CD14-positive monocyte (primary cell): ENCODE data around the gene TMC3. TPM values are rescaled to one million over a fixed set of nuclear protein-coding genes. Genes with fewer than 3 reads are reported as not detected.

Experiments
- DNase-seq, 3 donors: peaks; one replicate each; pipeline ENCODE4 v3.0.0-alpha.2; 2011 to 2022
- H2AFZ ChIP-seq: 2 replicates; pipeline ENCODE4 v1.6.0; 2012; ENCODE audit warnings: mild to moderate bottlenecking, low read depth, low read length, inconsistent platforms; ENCODE audit not compliant: insufficient read depth, poor library complexity, severe bottlenecking
- H3K27ac ChIP-seq, 2 donors: 1 replicate in 1 of 2; 2 replicates in 1 of 2; pipeline ENCODE4 v1.5.1; 2012 to 2013; ENCODE audit warnings: low read length in 2 of 2, control low read depth in 1 of 2, inconsistent platforms in 1 of 2, low read depth in 1 of 2, mild to moderate bottlenecking in 1 of 2
- H3K27me3 ChIP-seq, 2 donors: one replicate each; pipeline versions ENCODE4 v1.6.0 to v1.6.1; 2011 to 2013; ENCODE audit warnings: low read length in 2 of 2; ENCODE audit not compliant: control insufficient read depth in 2 of 2, insufficient read depth in 2 of 2
- H3K36me3 ChIP-seq, 2 donors: replicated peaks in 1 of 2; 1 replicate in 1 of 2; 2 replicates in 1 of 2; pipeline versions ENCODE4 v1.5.1 to v1.6.1; 2012 to 2013; ENCODE audit warnings: low read length in 2 of 2, control low read depth in 1 of 2, inconsistent platforms in 1 of 2, mild to moderate bottlenecking in 1 of 2; ENCODE audit not compliant: insufficient read depth in 2 of 2, control insufficient read depth in 1 of 2
- H3K4me1 ChIP-seq, 2 donors: 1 replicate in 1 of 2; 2 replicates in 1 of 2; pipeline versions ENCODE4 v1.5.1 to v1.6.1; 2012 to 2013; ENCODE audit warnings: low read length in 2 of 2, control low read depth in 1 of 2, inconsistent platforms in 1 of 2, mild to moderate bottlenecking in 1 of 2, moderate library complexity in 1 of 2; ENCODE audit not compliant: insufficient read depth in 2 of 2, control insufficient read depth in 1 of 2
- H3K4me2 ChIP-seq: replicated peaks from 2 replicates; pipeline ENCODE3; 2012; ENCODE audit warnings: low read length, moderate library complexity, mild to moderate bottlenecking; ENCODE audit not compliant: poor library complexity, severe bottlenecking; ENCODE audit errors: extremely low read depth
- H3K4me3 ChIP-seq, 3 experiments: fragments of 200-600 bp in 1 of 3; sonication (generic) in 1 of 3; replicated peaks in 1 of 3; 1 replicate in 2 of 3; 2 replicates in 1 of 3; pipeline ENCODE4 v1.5.1; 2011 to 2013; ENCODE audit warnings: low read length in 3 of 3, mild to moderate bottlenecking in 3 of 3, control low read depth in 2 of 3, low read depth in 2 of 3, inconsistent platforms in 1 of 3, moderate library complexity in 1 of 3
- H3K79me2 ChIP-seq: 2 replicates; pipeline ENCODE4 v1.6.0; 2012; ENCODE audit warnings: mild to moderate bottlenecking, control low read depth, inconsistent platforms, low read length, moderate library complexity; ENCODE audit not compliant: insufficient read depth
- H3K9ac ChIP-seq: 2 replicates; pipeline ENCODE4 v1.6.0; 2017; ENCODE audit warnings: low read length, mild to moderate bottlenecking; ENCODE audit not compliant: insufficient read depth, poor library complexity, severe bottlenecking
- H3K9me3 ChIP-seq, 2 donors: replicated peaks in 1 of 2; 1 replicate in 1 of 2; 2 replicates in 1 of 2; pipeline versions ENCODE4 v1.5.1 to v1.6.1; 2012 to 2013; ENCODE audit warnings: low read length in 2 of 2, control low read depth in 1 of 2; ENCODE audit not compliant: control insufficient read depth in 1 of 2, insufficient read depth in 1 of 2
- H4K20me1 ChIP-seq: 2 replicates; pipeline ENCODE4 v1.6.0; 2012; ENCODE audit warnings: mild to moderate bottlenecking, low read length, control low read depth, moderate library complexity; ENCODE audit not compliant: insufficient read depth
- H3K27ac Mint-ChIP-seq, 7 donors: one replicate each; pipeline ENCODE4 v1.8.0; 2020; ENCODE audit warnings: mild to moderate bottlenecking in 7 of 7, mixed read lengths in 7 of 7, moderate library complexity in 6 of 7, inconsistent platforms in 2 of 7
- H3K27me3 Mint-ChIP-seq, 3 donors: one replicate each; pipeline ENCODE4 v1.8.0; 2021 to 2022; ENCODE audit warnings: low read depth in 3 of 3, mild to moderate bottlenecking in 3 of 3, mixed read lengths in 3 of 3, moderate library complexity in 3 of 3, inconsistent platforms in 1 of 3
- H3K36me3 Mint-ChIP-seq, 2 donors: one replicate each; pipeline ENCODE4 v1.8.0; 2020; ENCODE audit warnings: mixed read lengths in 2 of 2, inconsistent platforms in 1 of 2, mild to moderate bottlenecking in 1 of 2
- H3K4me1 Mint-ChIP-seq: one replicate; pipeline ENCODE4 v1.8.0; 2020; ENCODE audit warnings: mild to moderate bottlenecking, mixed read lengths
- H3K4me3 Mint-ChIP-seq, 2 donors: one replicate each; pipeline ENCODE4 v1.8.0; 2020; ENCODE audit warnings: mild to moderate bottlenecking in 2 of 2, mixed read lengths in 2 of 2, moderate library complexity in 1 of 2
- H3K9me3 Mint-ChIP-seq, 7 donors: one replicate each; pipeline ENCODE4 v1.8.0; 2020 to 2022; ENCODE audit warnings: mixed read lengths in 7 of 7, mild to moderate bottlenecking in 6 of 7, moderate library complexity in 6 of 7, inconsistent platforms in 2 of 7
- CTCF ChIP-seq: fragments of 200-600 bp; IDR thresholded peaks from one replicate; pipeline ENCODE4 v1.8.0; 2022; ENCODE audit warnings: antibody characterized with exemption, mild to moderate bottlenecking
- WGBS: methylation state at CpG from one replicate; pipeline ENCODE4 v1.1.5; 2013; ENCODE audit warnings: missing lambda C conversion rate; ENCODE audit not compliant: insufficient coverage; 5-methylcytosine and 5-hydroxymethylcytosine counted together
- intact Hi-C, 2 donors: fragments of 100-400 bp; cut with micrococcal nuclease; formaldehyde crosslinking; loops; one replicate each; pipeline versions ENCODE4 v1.15.0 to v1.15.1; 2023
- polyA plus RNA-seq, 3 donors: library from polyadenylated mRNA; depleted of rRNA in 1 of 3; unstranded in 2 of 3; stranded (reverse) in 1 of 3; fragments of 300-500 nt in 2 of 3; fragments of >200 nt in 1 of 3; fragmentation: Illumina TruSeq in 2 of 3; gene quantifications; 1 replicate in 2 of 3; 2 replicates in 1 of 3; pipeline ENCODE4 v1.2.3, GENCODE V29; 2012 to 2021

Gene TMC3
- polyA plus RNA-seq, 3 donors = not detected

DNA sequence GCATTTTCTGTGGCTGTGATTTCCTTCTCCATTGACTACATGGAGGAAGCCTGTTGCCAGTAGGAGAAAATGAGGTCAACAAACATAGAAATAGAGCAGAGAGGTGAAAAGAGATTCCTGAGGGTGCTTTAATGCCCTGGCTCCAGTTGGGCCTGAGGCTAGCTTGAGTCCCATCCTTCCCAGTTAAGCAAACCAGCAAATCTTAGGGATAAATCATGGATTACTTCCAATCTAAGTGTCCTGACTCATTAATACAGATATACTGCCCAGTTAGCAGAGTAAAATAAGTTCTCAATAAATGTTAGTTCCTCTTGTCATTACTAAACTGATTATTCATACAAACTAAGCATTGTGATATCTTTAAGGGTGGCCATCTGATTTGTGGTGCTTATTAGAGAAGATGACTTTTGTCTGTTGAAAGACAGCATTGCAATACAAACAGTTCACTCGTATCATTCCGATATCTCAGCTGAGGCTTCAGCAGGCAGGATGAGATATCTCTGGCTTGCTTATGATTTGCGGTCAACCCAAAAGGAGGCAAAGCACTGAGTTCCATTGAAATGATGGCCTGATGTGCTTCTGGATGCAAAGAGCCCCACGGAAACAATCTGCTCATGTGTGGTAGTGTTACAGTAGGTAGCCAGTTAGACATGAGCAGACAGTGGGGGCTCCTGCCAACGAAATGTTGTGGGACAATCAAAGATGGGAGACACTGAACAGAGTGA is 43.5 kb downstream of the TMC3 start:
- H3K9ac ChIP-seq = no peak overlapping the region
- intact Hi-C loops = loop anchor here in 1 of 2 donors (5.0 kb wide), 1 partner anchor 33 kb away; no protein-coding TSS in a partner anchor
- no peak overlapping the region for H3K4me3 ChIP-seq
- Mint-ChIP-seq H3K36me3 (no peaks in the 10 kb centered on the region), H3K9me3 (peaks cover 0 to 3% (median 0%) of the 10 kb centered on the region in 7 donors), H3K4me3 (no peak overlapping the region), H3K27me3 (peaks cover 0 to 3% (median 1%) of the 10 kb centered on the region in 3 donors), H3K4me1 (peaks cover 9% of the 10 kb centered on the region), H3K27ac (peak overlapping the region in 1 of 7 donors; percentile 25)
- no peak overlapping the region for H3K27ac ChIP-seq
- no peaks in the 10 kb centered on the region for H3K36me3 ChIP-seq
- H3K27me3 ChIP-seq = no peaks in the 10 kb centered on the region
- H3K4me1 ChIP-seq = no peaks in the 10 kb centered on the region
- no peaks in the 10 kb centered on the region for H4K20me1 ChIP-seq
- 86% methylated on average over 5 of the region's 5 CpGs for WGBS
- DNase-seq = no peak
- H3K9me3 ChIP-seq = no peaks in the 10 kb centered on the region
- H3K4me2 ChIP-seq = no peak overlapping the region
- TF ChIP-seq CTCF = no peak
- no peaks in the 10 kb centered on the region for H3K79me2 ChIP-seq
- no peak overlapping the region for H2AFZ ChIP-seq

DNA sequence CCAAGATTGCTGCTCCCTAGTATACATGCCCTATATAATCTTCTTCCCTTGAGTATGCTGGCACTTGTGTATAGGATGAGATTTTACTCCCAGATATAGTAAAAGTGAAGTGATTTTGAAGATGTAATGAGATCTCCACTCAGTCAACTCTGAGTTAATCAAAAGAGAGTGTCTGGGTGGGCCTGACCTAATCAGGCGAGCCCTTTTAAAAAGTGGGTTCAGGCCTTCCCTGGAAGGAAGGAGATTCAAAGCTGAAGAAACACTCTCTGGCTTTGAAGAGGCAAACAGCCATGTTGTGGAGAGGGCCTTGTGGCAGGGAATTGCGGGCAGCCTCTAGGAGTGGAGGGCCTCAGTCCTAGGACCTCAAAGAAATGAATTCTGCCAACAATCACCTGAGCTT is 44.6 kb downstream of the TMC3 start:
- WGBS = 90% methylated on average over 2 of the region's 2 CpGs
- Histone ChIP-seq H3K27ac (no peak overlapping the region), H3K9me3 (no peaks in the 10 kb centered on the region), H3K4me1 (peaks cover 4 to 5% of the 10 kb centered on the region in 2 donors), H3K36me3 (no peaks in the 10 kb centered on the region), H3K4me3 (no peak overlapping the region), H2AFZ (no peak overlapping the region), H3K79me2 (no peaks in the 10 kb centered on the region), H3K27me3 (no peaks in the 10 kb centered on the region), H3K9ac (no peak overlapping the region), H4K20me1 (no peaks in the 10 kb centered on the region), H3K4me2 (no peak overlapping the region)
- no peak overlapping the region for H3K27ac Mint-ChIP-seq
- TF ChIP-seq CTCF = no peak
- peaks cover 0 to 3% (median 0%) of the 10 kb centered on the region in 7 donors for H3K9me3 Mint-ChIP-seq
- H3K4me1 Mint-ChIP-seq = peaks cover 14% of the 10 kb centered on the region
- H3K4me3 Mint-ChIP-seq = no peak overlapping the region
- intact Hi-C loops = no loop called here
- DNase-seq = no peak
- H3K27me3 Mint-ChIP-seq = peaks cover 2 to 6% (median 3%) of the 10 kb centered on the region in 3 donors
- H3K36me3 Mint-ChIP-seq = no peaks in the 10 kb centered on the region
